A549 (cell line): ENCODE data around the gene CD58. TPM values are rescaled to one million over a fixed set of nuclear protein-coding genes. Genes with fewer than 3 reads are reported as not detected.
A peak's percentile ranks its signal among the peaks of the same experiment; 100 is the strongest.

Experiments
- ATAC-seq, 2 experiments: fragments of 200-7000 bp in 1 of 2; fragments of >200 bp in 1 of 2; cut with Nextera tagmentation in 1 of 2; cut with Tn5 transposase in 1 of 2; 3 replicates each; pipeline versions ENCODE4 v1.8.0 to v1.9.1; 2018 to 2020; ENCODE audit warnings: mild to moderate bottlenecking in 1 of 2, moderate library complexity in 1 of 2
- CTCF ChIA-PET: fragments of 300-600 bp; sonication (Branson Sonifier 250); formaldehyde crosslinking; extraction: SDS; loops from one replicate; lab custom pipeline; 2021; ENCODE audit warnings: antibody characterized with exemption, inconsistent platforms; lab: Yijun Ruan, JAX
- POLR2A ChIA-PET: fragments of 350-600 bp; formaldehyde crosslinking; extraction: SDS; loops from one replicate; lab custom pipeline; 2021; ENCODE audit warnings: antibody characterized with exemption, inconsistent platforms; lab: Yijun Ruan, JAX
- DNase-seq, 2 experiments: peaks; one replicate each; pipeline versions ENCODE4 v3.0.0 to v3.0.0-alpha.2; 2011 to 2016; ENCODE audit warnings: low read depth in 1 of 2, low spot score in 1 of 2
- FAIRE-seq: peaks from 2 replicates; lab custom pipeline; 2011; peaks lifted over from hg19 to GRCh38; lab: Jason Lieb, UNC
- H3K27ac ChIP-seq, 2 experiments: fragments of >200 bp; sonication (Bioruptor Twin); formaldehyde crosslinking; 3 replicates each; pipeline ENCODE4 v1.5.1; 2016 to 2017
- H3K4me1 ChIP-seq: fragments of >200 bp; sonication (Bioruptor Twin); formaldehyde crosslinking; 3 replicates; pipeline ENCODE4 v1.6.1; 2016
- H3K4me2 ChIP-seq: fragments of >200 bp; sonication (Bioruptor Twin); formaldehyde crosslinking; 3 replicates; pipeline ENCODE4 v1.6.1; 2016
- H3K4me3 ChIP-seq: fragments of >200 bp; sonication (Bioruptor Twin); formaldehyde crosslinking; 3 replicates; pipeline ENCODE4 v1.5.1; 2016
- H3K9me3 ChIP-seq: fragments of >200 bp; sonication (Bioruptor Twin); formaldehyde crosslinking; 3 replicates; pipeline ENCODE4 v1.6.1; 2016
- ATOH8 ChIP-seq: fragments of 250-450 bp; sonication (Bioruptor Pico); IDR thresholded peaks from 2 replicates; pipeline ENCODE4 v1.5.0; 2020; ENCODE audit warnings: low read depth, mild to moderate bottlenecking, moderate library complexity
- BCL3 ChIP-seq: fragments of >200 bp; sonication (Bioruptor Twin); formaldehyde crosslinking; IDR thresholded peaks from 3 replicates; pipeline ENCODE4 v1.6.1; 2016
- CBX2 ChIP-seq: fragments of 200-600 bp; sonication (generic); IDR thresholded peaks from 2 replicates; pipeline ENCODE4 v1.6.1; 2016; ENCODE audit warnings: low read depth, mild to moderate bottlenecking, borderline replicate concordance
- CHD2 ChIP-seq: fragments of 150-350 bp; IDR thresholded peaks from 2 replicates; pipeline ENCODE4 v1.6.1; 2014; ENCODE audit warnings: low read length; ENCODE audit not compliant: partially characterized antibody
- EHMT2 ChIP-seq: fragments of 200-600 bp; sonication (generic); IDR thresholded peaks from 2 replicates; pipeline ENCODE4 v1.6.1; 2016; ENCODE audit warnings: antibody characterized with exemption, low read depth, mild to moderate bottlenecking, moderate library complexity
- ESRRA ChIP-seq: fragments of 150-350 bp; IDR thresholded peaks from 2 replicates; pipeline ENCODE4 v1.6.1; 2014; ENCODE audit warnings: mild to moderate bottlenecking, low read length, borderline replicate concordance
- FOXS1 ChIP-seq: fragments of 250-450 bp; sonication (Bioruptor Pico); IDR thresholded peaks from 2 replicates; pipeline ENCODE4 v1.5.0; 2020; ENCODE audit warnings: mild to moderate bottlenecking, moderate library complexity
- HDAC2 ChIP-seq: fragments of 200-600 bp; sonication (generic); IDR thresholded peaks from 2 replicates; pipeline ENCODE4 v1.6.1; 2016
- HOXB5 ChIP-seq: fragments of 250-450 bp; sonication (Bioruptor Pico); IDR thresholded peaks from 2 replicates; pipeline ENCODE4 v1.5.0; 2020; ENCODE audit warnings: mild to moderate bottlenecking, moderate library complexity
- JUN ChIP-seq, 2 experiments: fragments of >200 bp; sonication (Bioruptor Twin); formaldehyde crosslinking; IDR thresholded peaks; 2 replicates in 1 of 2; 3 replicates in 1 of 2; pipeline ENCODE4 v1.6.1; 2016 to 2017
- KDM5A ChIP-seq: fragments of 200-600 bp; sonication (generic); IDR thresholded peaks from 2 replicates; pipeline ENCODE4 v1.6.1; 2016; ENCODE audit warnings: antibody characterized with exemption, mild to moderate bottlenecking
- MAZ ChIP-seq: fragments of 150-350 bp; IDR thresholded peaks from 2 replicates; pipeline ENCODE4 v1.6.1; 2014; ENCODE audit warnings: antibody characterized with exemption, low read depth, low read length, borderline replicate concordance
- MYC ChIP-seq: IDR thresholded peaks from 2 replicates; pipeline ENCODE4 v1.6.1; 2012; ENCODE audit warnings: mild to moderate bottlenecking, inconsistent platforms, low read length, improper control_type of control experiment, borderline replicate concordance
- NFE2L2 ChIP-seq: fragments of 150-350 bp; conservative IDR thresholded peaks from 2 replicates; pipeline ENCODE4 v1.6.1; 2014; ENCODE audit warnings: low read length
- NR3C1 ChIP-seq: fragments of >200 bp; sonication (Bioruptor Twin); formaldehyde crosslinking; IDR thresholded peaks from 3 replicates; pipeline ENCODE4 v1.6.1; 2017
- PHF8 ChIP-seq: fragments of 200-600 bp; sonication (generic); IDR thresholded peaks from 2 replicates; pipeline ENCODE4 v1.6.1; 2016; ENCODE audit warnings: low read depth, mild to moderate bottlenecking, antibody characterized with exemption, moderate library complexity, borderline replicate concordance
- POLR2AphosphoS2 ChIP-seq: conservative IDR thresholded peaks from 2 replicates; pipeline ENCODE4 v1.6.1; 2012; ENCODE audit warnings: low read length, improper control_type of control experiment, inconsistent platforms
- RAD21 ChIP-seq, 2 experiments: fragments of >200 bp in 1 of 2; sonication (Bioruptor Twin) in 1 of 2; formaldehyde crosslinking in 1 of 2; IDR thresholded peaks in 1 of 2; conservative IDR thresholded peaks in 1 of 2; 2 replicates in 1 of 2; 3 replicates in 1 of 2; pipeline ENCODE4 v1.6.1; 2012 to 2018; ENCODE audit warnings: inconsistent platforms in 1 of 2
- RARB ChIP-seq: fragments of 250-450 bp; sonication (Bioruptor Pico); IDR thresholded peaks from 2 replicates; pipeline ENCODE4 v1.8.0; 2021; ENCODE audit warnings: mild to moderate bottlenecking, moderate library complexity
- RNF2 ChIP-seq: fragments of 200-600 bp; sonication (generic); IDR thresholded peaks from 2 replicates; pipeline ENCODE4 v1.6.1; 2016; ENCODE audit warnings: low read depth, mild to moderate bottlenecking, antibody characterized with exemption, moderate library complexity, borderline replicate concordance
- SMC3 ChIP-seq: fragments of >200 bp; sonication (Bioruptor Twin); formaldehyde crosslinking; IDR thresholded peaks from 3 replicates; pipeline ENCODE4 v1.6.1; 2018; ENCODE audit warnings: inconsistent platforms
- TFCP2L1 ChIP-seq: fragments of 250-450 bp; sonication (Bioruptor Pico); IDR thresholded peaks from 2 replicates; pipeline ENCODE4 v1.5.0; 2021; ENCODE audit warnings: mild to moderate bottlenecking
- ZNF302 ChIP-seq: fragments of 250-450 bp; sonication (Bioruptor Pico); IDR thresholded peaks from 2 replicates; pipeline ENCODE4 v1.9.0; 2021; ENCODE audit warnings: inconsistent platforms, mild to moderate bottlenecking, moderate library complexity
- ZSCAN20 ChIP-seq: fragments of 250-450 bp; sonication (Bioruptor Pico); IDR thresholded peaks from 2 replicates; pipeline ENCODE4 v1.8.0; 2022; ENCODE audit warnings: mild to moderate bottlenecking, moderate library complexity
- WGBS: methylation state at CpG from one replicate; pipeline ENCODE4 v1.1.6; 2017; ENCODE audit errors: missing lambda C conversion rate; 5-methylcytosine and 5-hydroxymethylcytosine counted together
- polyA plus RNA-seq, 4 experiments: library from polyadenylated mRNA; depleted of rRNA in 3 of 4; stranded (reverse); fragments of >200 nt; fragmentation: RNase III in 1 of 4; extraction: RNeasy Plus Mini Kit Qiagen cat#74134 plus additional on column Dnase treatment in 1 of 4; gene quantifications; 2 replicates in 3 of 4; 3 replicates in 1 of 4; pipeline ENCODE4 v1.2.3, GENCODE V29; 2011 to 2017
- TF ChIP-seq, protein P1 (sequence below): fragments of 200-600 bp; sonication (generic); IDR thresholded peaks from 2 replicates; pipeline ENCODE4 v1.6.1; 2016; ENCODE audit warnings: antibody characterized with exemption, mild to moderate bottlenecking, moderate library complexity
- TF ChIP-seq, protein P2 (sequence below): IDR thresholded peaks from 2 replicates; pipeline ENCODE4 v1.6.1; 2012

Gene CD58
- polyA plus RNA-seq, 2 of the 4 experiments (the other 2 are of a cell fraction), result 22.4 to 38.4 TPM

GRCh38 chr1:116503546-116504307 lies 67.1 kb downstream of the CD58 start:
- no peak for ATAC-seq
- Histone ChIP-seq H3K4me1 (peaks cover 50% of the 10 kb centered on the region), H3K27ac (peak overlapping the region; percentile 67 to 84; a peak in 4 of 6 replicates), H3K4me2 (peak overlapping the region; percentile 48; the same call in 2 of the 3 replicates), H3K9me3 (no peaks in the 10 kb centered on the region), H3K4me3 (no peak overlapping the region)
- WGBS, result 98% methylated on average over 4 of the region's 7 CpGs
- CTCF ChIA-PET, result interaction anchor here (1.4 to 3.1 kb wide), 3 partner anchors 10 to 364 kb away, joined by 5 to 19 read pairs (median 7); no protein-coding TSS in a partner anchor
- no peak for FAIRE-seq
- POLR2A ChIA-PET, result no interaction called here
- no peak for DNase-seq
- no peak for TF ChIP-seq ATOH8
- no peak for TF ChIP-seq TFCP2L1
- TF ChIP-seq MYC, result no peak
- TF ChIP-seq PHF8, result no peak
- no peak for TF ChIP-seq JUN (IDR thresholded peaks at IDR 0.05)
- TF ChIP-seq MAZ, result no peak
- TF ChIP-seq POLR2AphosphoS2, result no peak
- no peak for TF ChIP-seq HDAC2
- TF ChIP-seq NFE2L2, result no peak
- no peak for TF ChIP-seq RNF2
- no peak for TF ChIP-seq BCL3
- TF ChIP-seq, protein P1, sequence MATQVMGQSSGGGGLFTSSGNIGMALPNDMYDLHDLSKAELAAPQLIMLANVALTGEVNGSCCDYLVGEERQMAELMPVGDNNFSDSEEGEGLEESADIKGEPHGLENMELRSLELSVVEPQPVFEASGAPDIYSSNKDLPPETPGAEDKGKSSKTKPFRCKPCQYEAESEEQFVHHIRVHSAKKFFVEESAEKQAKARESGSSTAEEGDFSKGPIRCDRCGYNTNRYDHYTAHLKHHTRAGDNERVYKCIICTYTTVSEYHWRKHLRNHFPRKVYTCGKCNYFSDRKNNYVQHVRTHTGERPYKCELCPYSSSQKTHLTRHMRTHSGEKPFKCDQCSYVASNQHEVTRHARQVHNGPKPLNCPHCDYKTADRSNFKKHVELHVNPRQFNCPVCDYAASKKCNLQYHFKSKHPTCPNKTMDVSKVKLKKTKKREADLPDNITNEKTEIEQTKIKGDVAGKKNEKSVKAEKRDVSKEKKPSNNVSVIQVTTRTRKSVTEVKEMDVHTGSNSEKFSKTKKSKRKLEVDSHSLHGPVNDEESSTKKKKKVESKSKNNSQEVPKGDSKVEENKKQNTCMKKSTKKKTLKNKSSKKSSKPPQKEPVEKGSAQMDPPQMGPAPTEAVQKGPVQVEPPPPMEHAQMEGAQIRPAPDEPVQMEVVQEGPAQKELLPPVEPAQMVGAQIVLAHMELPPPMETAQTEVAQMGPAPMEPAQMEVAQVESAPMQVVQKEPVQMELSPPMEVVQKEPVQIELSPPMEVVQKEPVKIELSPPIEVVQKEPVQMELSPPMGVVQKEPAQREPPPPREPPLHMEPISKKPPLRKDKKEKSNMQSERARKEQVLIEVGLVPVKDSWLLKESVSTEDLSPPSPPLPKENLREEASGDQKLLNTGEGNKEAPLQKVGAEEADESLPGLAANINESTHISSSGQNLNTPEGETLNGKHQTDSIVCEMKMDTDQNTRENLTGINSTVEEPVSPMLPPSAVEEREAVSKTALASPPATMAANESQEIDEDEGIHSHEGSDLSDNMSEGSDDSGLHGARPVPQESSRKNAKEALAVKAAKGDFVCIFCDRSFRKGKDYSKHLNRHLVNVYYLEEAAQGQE, result no peak
- TF ChIP-seq, protein P2, sequence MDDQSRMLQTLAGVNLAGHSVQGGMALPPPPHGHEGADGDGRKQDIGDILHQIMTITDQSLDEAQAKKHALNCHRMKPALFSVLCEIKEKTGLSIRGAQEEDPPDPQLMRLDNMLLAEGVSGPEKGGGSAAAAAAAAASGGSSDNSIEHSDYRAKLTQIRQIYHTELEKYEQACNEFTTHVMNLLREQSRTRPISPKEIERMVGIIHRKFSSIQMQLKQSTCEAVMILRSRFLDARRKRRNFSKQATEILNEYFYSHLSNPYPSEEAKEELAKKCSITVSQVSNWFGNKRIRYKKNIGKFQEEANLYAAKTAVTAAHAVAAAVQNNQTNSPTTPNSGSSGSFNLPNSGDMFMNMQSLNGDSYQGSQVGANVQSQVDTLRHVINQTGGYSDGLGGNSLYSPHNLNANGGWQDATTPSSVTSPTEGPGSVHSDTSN, result no peak
- TF ChIP-seq ESRRA, result no peak
- no peak for TF ChIP-seq KDM5A
- TF ChIP-seq FOXS1, result no peak
- TF ChIP-seq EHMT2, result no peak

- H3K4me3 ChIP-seq, result no peak overlapping the region
- no peak for ATAC-seq
- WGBS, result 62% methylated on average over 5 of the region's 5 CpGs
- CTCF ChIA-PET, result interaction anchor here (1.4 to 7.0 kb wide), 5 partner anchors 11 to 907 kb away, joined by 3 to 108 read pairs (median 7); no protein-coding TSS in a partner anchor
- no peak overlapping the region for H3K27ac ChIP-seq
- TF ChIP-seq RARB (CRISPR knock-in tag) (no peak), SMC3 (no peak), NR3C1 (no peak), RNF2 (no peak), ZSCAN20 (no peak), CBX2 (no peak), TFCP2L1 (no peak), RAD21 (conservative IDR thresholded peaks at IDR 0.05 in 1 of 2, IDR thresholded peaks at IDR 0.05 in 1 of 2) (no peak), HOXB5 (CRISPR knock-in tag) (no peak), ZNF302 (CRISPR knock-in tag) (no peak), PHF8 (no peak), CHD2 (no peak)
- TF ChIP-seq, protein P2, result no peak
- no peaks in the 10 kb centered on the region for H3K9me3 ChIP-seq
- no peak overlapping the region for H3K4me2 ChIP-seq
- DNase-seq, result no peak
- POLR2A ChIA-PET, result no interaction called here
- FAIRE-seq, result no peak
- H3K4me1 ChIP-seq, result peaks cover 41% of the 10 kb centered on the region
Measured at GRCh38 chr1:116502671-116503314, 68.0 kb downstream of the CD58 start.
